Medulla oblongata (tissue), 1 donor: ENCODE results near the gene CNOT10.
"Not testable (repeated sequence)": the region's sequence is repeated elsewhere in the genome, so short reads cannot be mapped to it uniquely, and the experiment has no call there.

Experiments used
- DNase-seq: peaks from one replicate; pipeline ENCODE4 v3.0.0-alpha.2; 2015; ENCODE audit errors: extremely low spot score

CNOT10 gene

GRCh38 chr3:32684800-32685542 is at the start of gene CNOT10:
Gene CNOT10 (plus strand): TSS chr3:32685188. CDS start chr3:32685461, 273 bp downstream.
- peak; percentile 97 for DNase-seq

DNA sequence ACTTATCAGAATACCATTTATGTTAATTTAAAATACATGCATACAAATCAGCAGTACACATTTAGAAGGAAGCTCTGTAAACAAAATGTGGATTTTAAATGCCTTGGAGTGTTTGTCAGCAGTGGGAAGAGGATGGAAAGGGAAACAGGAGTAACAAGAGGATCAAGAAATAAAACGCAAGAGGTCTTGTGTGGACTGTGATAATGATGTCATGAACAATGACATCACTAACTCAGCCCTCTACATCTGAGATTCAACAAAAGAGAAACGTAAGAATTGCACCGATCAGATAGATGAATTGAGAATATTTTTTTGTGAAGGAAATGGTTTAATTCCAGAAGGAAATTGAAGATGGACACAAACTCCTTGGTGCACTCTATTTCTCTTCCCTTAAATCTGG is 44.0 kb upstream of the CNOT10 start:
- DNase-seq = no peak

- no peak for DNase-seq
Measured at GRCh38 chr3:32641356-32641755, 43.6 kb upstream of the CNOT10 start.

DNA sequence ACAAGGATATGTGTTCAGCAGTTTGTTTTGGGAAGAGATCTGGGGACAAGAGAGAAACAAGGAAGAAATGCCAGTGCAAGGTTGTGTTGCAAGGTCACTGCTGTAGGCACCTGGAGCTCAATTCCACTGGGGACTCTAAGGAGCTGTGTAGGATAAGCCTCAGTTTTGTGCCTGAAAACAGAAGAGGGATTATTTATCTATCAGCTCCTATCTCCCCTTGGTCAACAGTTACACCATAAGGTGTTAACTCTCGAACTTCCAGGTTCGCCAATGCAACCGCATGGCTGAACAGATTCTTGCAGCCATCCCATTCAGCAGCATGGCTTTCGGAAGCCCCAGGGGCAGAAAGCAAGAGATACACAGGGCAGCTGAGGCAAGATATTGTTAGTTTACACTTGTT is 41.6 kb upstream of the CNOT10 start:
- DNase-seq = no peak

DNA sequence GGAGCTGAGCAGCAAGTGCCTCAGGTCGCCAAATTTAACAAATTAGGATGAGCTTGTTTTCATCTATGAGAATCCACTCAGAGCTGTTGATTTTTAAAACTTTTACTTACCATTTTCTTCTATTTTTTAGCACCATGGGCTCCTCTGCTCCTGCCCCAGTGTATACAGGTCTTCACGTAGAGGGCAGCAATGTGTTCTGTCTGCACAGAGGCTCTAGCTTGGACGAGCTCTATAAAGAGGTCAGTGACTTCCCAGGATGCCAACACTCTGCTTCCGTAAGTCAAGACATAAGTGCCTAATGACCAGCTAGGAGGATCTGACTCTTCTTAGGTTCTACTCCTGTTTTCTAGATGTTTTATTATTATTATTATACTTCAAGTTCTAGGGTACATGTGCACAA is 41.2 kb upstream of the CNOT10 start:
- no peak for DNase-seq

DNA sequence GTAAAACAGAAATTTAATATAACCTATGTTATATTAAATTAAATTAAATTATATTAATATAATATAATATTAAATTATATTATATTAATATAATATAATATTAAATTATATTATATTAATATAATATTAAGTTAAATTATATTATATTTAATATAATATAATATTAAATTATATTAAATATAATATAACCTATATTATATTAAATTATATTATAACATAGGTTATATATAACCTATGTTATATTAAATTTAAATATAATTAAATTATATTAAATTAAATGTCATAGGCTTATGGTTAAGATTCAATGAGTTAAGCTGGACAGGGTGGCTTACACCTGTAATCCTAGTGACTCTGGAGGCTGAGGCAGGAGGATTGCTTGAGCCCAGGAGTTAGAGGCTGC is 40.6 kb upstream of the CNOT10 start:
- DNase-seq = no peak

DNA sequence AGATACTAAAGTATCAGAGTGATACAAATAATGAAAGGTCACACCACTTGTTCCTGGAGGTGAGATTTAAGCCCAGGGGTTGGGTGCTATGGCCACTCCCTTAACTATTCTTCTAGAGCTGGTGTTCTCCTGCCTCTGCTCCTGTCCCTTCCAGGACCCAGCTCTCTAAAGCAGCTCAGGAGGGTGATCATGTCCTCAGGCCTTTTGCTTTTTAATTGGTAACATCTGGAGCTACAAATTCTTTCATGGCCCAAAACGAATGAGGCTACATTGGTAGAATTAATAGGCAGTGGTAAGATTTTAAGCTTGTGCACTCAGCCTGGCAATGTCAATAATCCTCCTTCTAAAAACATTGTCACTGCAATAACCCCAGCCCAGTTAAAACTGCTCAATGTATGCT is 38.2 kb upstream of the CNOT10 start:
- DNase-seq = no peak

DNA sequence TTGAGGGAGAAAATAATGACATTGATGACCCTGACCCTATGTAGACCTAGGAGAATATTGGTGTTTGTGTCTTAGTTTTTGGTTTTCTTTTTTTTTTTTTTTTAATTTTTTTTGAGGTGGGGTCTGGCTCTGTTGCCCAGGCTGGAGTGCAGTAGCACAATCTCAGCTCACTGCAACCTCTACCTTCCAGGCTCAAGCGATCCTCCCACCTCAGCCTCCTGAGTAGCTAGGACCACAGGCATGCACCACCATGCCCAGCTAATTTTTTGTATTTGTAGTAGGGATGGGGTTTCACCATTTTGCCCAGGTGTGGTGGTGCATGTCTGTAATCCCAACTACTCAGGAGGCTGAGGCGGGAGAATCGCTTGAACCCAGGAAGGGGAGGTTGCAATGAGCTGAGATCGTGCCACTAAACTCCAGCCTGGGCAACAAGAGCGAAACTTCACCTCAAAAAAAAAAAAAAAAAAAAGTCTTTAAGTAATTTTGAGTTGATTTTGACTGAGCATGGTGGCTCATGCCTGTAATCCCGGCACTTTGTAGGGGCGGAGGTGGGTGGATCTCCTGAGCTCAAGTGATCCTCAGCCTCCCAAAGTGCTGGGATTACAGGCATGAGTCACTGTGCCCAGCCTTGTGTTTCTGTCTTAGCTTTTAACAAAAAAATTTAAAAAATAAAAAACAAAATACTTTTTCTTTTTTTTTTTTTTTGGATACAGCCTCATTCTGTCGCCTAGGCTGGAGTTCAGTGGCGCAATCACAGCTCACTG is 32.5 kb upstream of the CNOT10 start:
- not testable (repeated sequence) for DNase-seq

DNA sequence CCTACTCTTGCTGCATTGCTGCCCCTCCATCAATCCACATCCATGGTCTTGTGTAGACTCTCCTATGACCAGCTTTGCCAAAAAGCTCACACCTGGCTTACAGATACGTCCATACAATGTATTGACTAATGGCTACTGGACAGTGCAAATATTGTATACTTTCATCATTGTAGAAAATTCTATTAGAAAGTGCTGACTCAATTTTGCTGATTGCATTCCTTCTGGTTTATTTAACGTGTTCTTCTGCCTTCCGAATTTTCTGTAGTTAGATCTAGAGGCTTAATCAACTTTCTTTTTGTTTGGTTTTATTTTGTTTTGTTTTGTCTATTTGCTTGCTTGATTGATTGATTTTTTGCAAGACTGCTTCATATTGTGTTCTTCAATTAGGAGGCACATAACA is 29.8 kb upstream of the CNOT10 start:
- DNase-seq = no peak

DNA sequence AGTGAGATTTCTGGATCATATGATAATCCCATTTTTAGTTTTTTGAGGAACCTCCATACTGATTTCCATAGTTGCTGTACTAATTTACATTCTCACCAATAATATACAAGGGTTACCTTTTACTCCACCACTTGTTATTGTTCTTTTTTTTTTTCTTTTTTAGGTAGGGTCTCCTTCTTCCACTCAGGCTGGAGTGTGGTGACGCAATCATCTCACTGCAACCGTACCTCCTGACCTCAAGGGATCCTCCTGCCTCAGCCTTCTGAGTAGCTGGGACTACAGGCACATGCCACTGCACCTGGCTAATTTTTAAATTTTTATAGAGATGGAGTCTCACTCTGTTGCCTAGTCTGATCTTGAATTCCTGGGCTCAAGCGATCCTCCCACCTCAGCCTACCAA is 24.4 kb upstream of the CNOT10 start:
- DNase-seq = no peak

- no peak for DNase-seq
Measured at GRCh38 chr3:32662647-32663046, 22.3 kb upstream of the CNOT10 start.

DNA sequence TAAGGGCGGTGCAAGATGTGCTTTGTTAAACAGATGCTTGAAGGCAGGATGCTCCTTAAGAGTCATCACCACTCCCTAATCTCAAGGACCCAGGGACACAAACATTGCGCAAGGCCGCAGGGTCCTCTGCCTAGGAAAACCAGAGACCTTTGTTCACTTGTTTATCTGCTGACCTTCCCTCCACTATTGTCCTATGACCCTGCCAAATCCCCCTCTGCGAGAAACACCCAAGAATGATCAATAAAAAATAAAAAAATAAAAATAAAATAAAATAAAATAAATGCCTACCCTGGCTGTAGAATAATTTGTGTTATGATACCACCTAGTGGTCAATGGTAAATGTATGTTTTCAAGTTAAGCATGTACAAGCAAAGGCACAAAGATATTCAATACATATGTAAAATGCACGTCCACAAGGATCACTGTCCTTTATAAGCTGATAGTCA is 20.3 kb upstream of the CNOT10 start:
- peak; percentile 62 for DNase-seq

DNA sequence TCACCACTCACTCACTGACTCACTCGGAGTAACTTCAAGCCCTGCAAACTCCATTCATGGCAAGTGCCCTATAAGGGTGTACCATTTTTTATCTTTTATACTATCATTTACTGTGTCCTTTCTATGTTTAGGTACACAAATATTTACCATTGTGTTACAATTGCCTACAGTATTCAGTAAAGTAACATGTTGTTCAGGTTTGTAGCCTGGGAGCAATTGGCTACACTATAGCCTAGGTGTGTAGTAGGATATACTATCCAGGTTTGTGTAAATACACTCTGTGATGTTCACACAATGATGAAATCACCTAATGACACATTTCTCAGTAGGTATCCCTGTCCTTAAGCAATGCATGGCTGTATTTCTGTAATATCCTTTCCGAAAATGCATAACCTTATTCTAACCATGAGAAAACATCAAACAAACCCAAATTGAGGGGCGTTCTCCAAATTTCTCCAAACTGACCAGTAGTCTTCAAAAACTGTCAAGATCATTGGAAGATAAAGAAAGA is 17.9 kb upstream of the CNOT10 start:
- no peak for DNase-seq

DNA sequence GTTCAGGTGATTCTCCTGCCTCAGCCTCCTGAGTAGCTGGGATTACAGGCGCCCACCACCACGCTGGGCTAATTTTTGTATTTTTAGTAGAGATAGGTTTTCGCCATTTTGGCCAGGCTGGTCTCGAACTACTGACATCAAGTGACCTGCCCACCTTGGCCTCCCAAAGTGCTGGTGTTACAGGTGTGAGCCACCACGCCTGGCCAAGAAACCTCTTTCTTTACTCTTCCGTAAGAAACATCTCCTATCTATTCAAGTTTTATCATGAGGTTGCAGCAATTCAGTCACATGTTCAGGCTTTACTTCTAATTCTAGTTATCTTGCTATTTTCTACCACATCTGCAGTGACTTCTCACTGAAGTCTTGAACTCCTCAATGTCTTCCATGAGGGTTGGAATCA is 15.8 kb upstream of the CNOT10 start:
- DNase-seq = not testable (repeated sequence)

- DNase-seq = not testable (repeated sequence)
Measured at GRCh38 chr3:32673730-32674129, 11.3 kb upstream of the CNOT10 start.

DNA sequence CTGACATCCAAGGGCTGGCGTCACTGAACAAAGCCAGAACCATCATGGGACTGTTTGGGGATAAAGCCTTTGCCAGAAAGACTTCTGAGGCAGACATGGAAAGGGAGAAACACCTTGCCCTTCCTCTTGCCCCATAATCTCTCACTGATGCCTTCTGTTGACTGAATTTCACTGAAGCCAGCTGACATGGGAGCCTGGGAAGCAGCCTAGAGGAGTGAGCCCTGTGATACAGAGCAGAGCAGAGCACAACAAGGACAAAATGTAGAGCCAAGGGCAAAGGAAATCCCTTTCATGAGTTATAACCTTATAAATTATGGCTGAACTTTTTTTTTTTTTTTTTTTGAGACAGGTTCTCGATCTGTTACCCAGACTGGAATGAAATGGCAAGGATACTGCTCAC is 9.8 kb upstream of the CNOT10 start:
- DNase-seq = no peak

DNA sequence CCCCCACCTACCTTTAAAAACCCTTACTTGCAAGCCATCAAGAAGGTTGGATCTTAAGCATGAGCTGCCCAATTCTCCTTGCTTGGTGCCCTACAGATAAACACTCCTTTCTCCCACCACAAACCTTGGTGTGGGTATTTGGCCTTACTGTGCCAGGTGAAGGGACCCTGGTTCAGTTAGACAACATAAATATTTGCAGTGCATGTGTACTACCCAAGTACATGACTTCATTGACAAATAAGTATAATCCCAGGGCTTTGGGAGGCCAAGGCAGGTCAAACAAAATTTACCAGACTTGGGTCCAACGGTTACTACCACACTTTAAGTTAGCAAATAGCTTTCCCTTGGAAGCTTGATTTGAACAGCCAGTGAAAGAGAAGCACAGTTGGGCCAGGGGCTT is 9.3 kb upstream of the CNOT10 start:
- DNase-seq = no peak

- DNase-seq = no peak
Measured at GRCh38 chr3:32681811-32682210, 3.2 kb upstream of the CNOT10 start.

- no peak for DNase-seq
Measured at GRCh38 chr3:32684029-32684799, 774 bp upstream of the CNOT10 start.

GRCh38 chr3:32685543-32686185 is 676 bp downstream of the CNOT10 start:
- DNase-seq = peak; percentile 19

DNA sequence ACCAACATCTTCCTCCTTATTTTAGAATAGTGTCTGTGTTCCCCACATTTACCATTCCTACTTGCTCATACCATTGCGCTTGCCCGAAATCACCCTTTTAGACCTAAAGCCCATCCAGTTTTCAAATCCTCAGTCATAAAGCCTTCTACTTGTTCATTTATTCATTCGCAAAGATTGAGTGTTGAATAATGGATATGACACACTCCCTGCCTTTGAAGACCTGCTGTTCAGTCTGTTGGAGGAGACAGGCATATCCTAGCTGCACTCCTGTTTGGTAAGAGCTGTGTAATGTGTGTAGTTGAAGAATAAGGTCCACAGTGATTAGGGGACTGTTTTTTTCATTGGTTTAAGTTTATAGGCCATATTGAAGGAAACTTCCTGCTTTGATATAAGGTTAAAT is 1.7 kb downstream of the CNOT10 start:
- no peak for DNase-seq

GRCh38 chr3:32691847-32692246 is 6.9 kb downstream of the CNOT10 start:
- no peak for DNase-seq
